K562 (cell line): ENCODE results near the gene RILP. TPM values are rescaled to one million over a fixed set of nuclear protein-coding genes. Genes with fewer than 3 reads are reported as not detected.

Source experiments
- ATAC-seq: fragments of 200-7000 bp; cut with Tn5 transposase; 3 replicates; pipeline ENCODE4 v1.9.1; 2020; ENCODE audit warnings: moderate library complexity
- BruUV-seq: library from RNA; stranded (reverse); fragments of 400-500 nt; replicated peaks from 2 replicates; lab custom pipeline; 2021; lab: Mats Ljungman, UMichigan
- CTCF ChIA-PET: fragments of 300-600 bp; formaldehyde crosslinking; extraction: SDS; loops from one replicate; lab custom pipeline; 2021; ENCODE audit warnings: low intra/inter-chr PET ratio; lab: Yijun Ruan, JAX
- POLR2A ChIA-PET: fragments of 300-600, 350-650 bp; sonication (Branson Sonifier 250); formaldehyde crosslinking; extraction: SDS; loops from one replicate; lab custom pipeline; 2021; ENCODE audit warnings: antibody characterized with exemption, inconsistent platforms; lab: Yijun Ruan, JAX
- DNase-seq, 4 experiments: peaks; one replicate each; pipeline versions ENCODE4 v3.0.0 to v3.0.0-alpha.2; 2011 to 2018; ENCODE audit warnings: low spot score in 3 of 4, mixed read lengths in 3 of 4; ENCODE audit errors: extremely low read depth in 1 of 4
- FAIRE-seq: peaks from 2 replicates; lab custom pipeline; 2011; peaks lifted over from hg19 to GRCh38; lab: Jason Lieb, UNC
- H2AFZ ChIP-seq: 2 replicates; pipeline ENCODE4 v1.6.0; 2011; ENCODE audit warnings: low read depth, low read length, control low read depth, inconsistent platforms
- H3K27ac ChIP-seq: fragments of 200-600 bp; 3 replicates; pipeline ENCODE4 v1.8.0; 2011; ENCODE audit warnings: low read depth, mild to moderate bottlenecking, control low read depth, inconsistent platforms, low read length, moderate library complexity, mixed read lengths; ENCODE audit errors: extremely low read depth
- H3K27me3 ChIP-seq, 2 experiments: fragments of 300-600 bp in 1 of 2; 2 replicates in 1 of 2; 3 replicates in 1 of 2; pipeline versions ENCODE4 v1.6.0 to v1.8.0; 2011; ENCODE audit warnings: inconsistent platforms in 2 of 2, low read length in 2 of 2, mild to moderate bottlenecking in 1 of 2, mixed read lengths in 1 of 2, moderate library complexity in 1 of 2; ENCODE audit not compliant: control insufficient read depth in 2 of 2, insufficient read depth in 2 of 2
- H3K36me3 ChIP-seq: fragments of 300-600 bp; 3 replicates; pipeline ENCODE4 v1.8.0; 2011; ENCODE audit warnings: mild to moderate bottlenecking, low read length, inconsistent platforms; ENCODE audit not compliant: control insufficient read depth, insufficient read depth
- H3K4me1 ChIP-seq, 2 experiments: fragments of 200-600 bp in 1 of 2; replicated peaks in 1 of 2; 2 replicates in 1 of 2; 3 replicates in 1 of 2; pipeline versions ENCODE4 v1.5.1 to v1.8.0; 2011; ENCODE audit warnings: inconsistent platforms in 2 of 2, low read length in 2 of 2, mild to moderate bottlenecking in 1 of 2, mixed read lengths in 1 of 2, moderate library complexity in 1 of 2; ENCODE audit not compliant: control insufficient read depth in 2 of 2, insufficient read depth in 2 of 2
- H3K4me2 ChIP-seq: 2 replicates; pipeline ENCODE4 v1.6.1; 2011; ENCODE audit warnings: low read length, control low read depth, inconsistent platforms, mixed read lengths; ENCODE audit not compliant: insufficient read depth
- H3K4me3 ChIP-seq: fragments of 200-600 bp; sonication (generic), shearing (Covaris generic); 2 replicates; pipeline ENCODE4 v1.5.1; 2016; ENCODE audit warnings: control low read depth, inconsistent platforms
- H3K79me2 ChIP-seq: fragments of 200-600 bp; 3 replicates; pipeline ENCODE4 v1.8.0; 2011; ENCODE audit warnings: low read length, inconsistent platforms; ENCODE audit not compliant: control insufficient read depth, insufficient read depth
- H3K9ac ChIP-seq, 2 experiments: 2 replicates each; pipeline versions ENCODE4 v1.6.0 to v1.6.1; 2011; ENCODE audit warnings: low read depth in 2 of 2, low read length in 2 of 2, control low read depth in 1 of 2, inconsistent platforms in 1 of 2, mild to moderate bottlenecking in 1 of 2, mixed read lengths in 1 of 2; ENCODE audit not compliant: insufficient read depth in 1 of 2
- H3K9me1 ChIP-seq: one replicate; pipeline ENCODE4 v1.6.0; 2011; ENCODE audit warnings: inconsistent platforms, mild to moderate bottlenecking, low read length, moderate library complexity; ENCODE audit not compliant: control insufficient read depth, insufficient read depth
- H3K9me3 ChIP-seq: replicated peaks from 2 replicates; pipeline ENCODE4 v1.5.1; 2011; ENCODE audit warnings: low read depth, low read length, inconsistent platforms; ENCODE audit not compliant: control insufficient read depth, insufficient read depth
- H4K20me1 ChIP-seq: replicated peaks from 2 replicates; pipeline ENCODE4 v1.6.1; 2011; ENCODE audit warnings: low read length, inconsistent platforms, mixed read lengths; ENCODE audit not compliant: control insufficient read depth, insufficient read depth
- BACH1 ChIP-seq: fragments of 200-800 bp; sonication (Bioruptor generic); IDR thresholded peaks from 2 replicates; pipeline ENCODE4 v1.6.1; 2016; ENCODE audit warnings: missing genetic modification characterization, missing compliant biosample characterization
- CBFA2T2 ChIP-seq: fragments of 450-650 bp; conservative IDR thresholded peaks from 2 replicates; pipeline ENCODE4 v1.6.1; 2017; ENCODE audit warnings: mild to moderate bottlenecking
- CBFA2T3 ChIP-seq: fragments of 450-650 bp; IDR thresholded peaks from 2 replicates; pipeline ENCODE4 v1.6.1; 2017
- EGR1 ChIP-seq: fragments of 450-650 bp; conservative IDR thresholded peaks from 2 replicates; pipeline ENCODE4 v1.6.1; 2017; ENCODE audit warnings: mild to moderate bottlenecking
- HMG20A ChIP-seq: fragments of 450-650 bp; formaldehyde crosslinking; conservative IDR thresholded peaks from 2 replicates; pipeline ENCODE4 v1.4.0; 2020; ENCODE audit warnings: mild to moderate bottlenecking, mixed read lengths
- KDM1A ChIP-seq, 2 experiments: fragments of 450-650 bp; IDR thresholded peaks; 2 replicates each; pipeline ENCODE4 v1.6.1; 2016; ENCODE audit warnings: mild to moderate bottlenecking in 2 of 2
- LCOR ChIP-seq: sonication (generic); formaldehyde crosslinking; IDR thresholded peaks from 2 replicates; pipeline ENCODE4 v1.8.0; 2022; ENCODE audit warnings: mild to moderate bottlenecking, missing genetic modification reagents
- MCM5 ChIP-seq: fragments of 450-650 bp; IDR thresholded peaks from 2 replicates; pipeline ENCODE4 v1.6.1; 2016; ENCODE audit warnings: low read depth
- TAL1 ChIP-seq: fragments of 450-650 bp; IDR thresholded peaks from 2 replicates; pipeline ENCODE4 v1.6.1; 2016; ENCODE audit warnings: mild to moderate bottlenecking
- WGBS: fragments of 100-300 bp; shearing (Covaris generic); methylation state at CpG from one replicate; pipeline ENCODE4 v1.1.6; 2016; ENCODE audit warnings: low coverage, mixed read lengths; ENCODE audit not compliant: insufficient coverage; ENCODE audit errors: missing lambda C conversion rate; 5-methylcytosine and 5-hydroxymethylcytosine counted together
- in situ Hi-C: fragments of 300-500 bp; cut with MboI; formaldehyde crosslinking; loops from 4 replicates; pipeline ENCODE4 v1.15.0; 2018; ENCODE audit warnings: inconsistent platforms, mixed read lengths
- intact Hi-C: fragments of 100-400 bp; cut with micrococcal nuclease; formaldehyde crosslinking; loops from 2 replicates; pipeline ENCODE4 v1.14.2; 2022
- polyA plus RNA-seq, 8 experiments: library from polyadenylated mRNA; depleted of rRNA in 4 of 8; stranded (reverse) in 5 of 8; unstranded in 3 of 8; fragments of >200 nt; fragmentation: Nextera tagmentation in 2 of 8; fragmentation: Illumina TruSeq in 1 of 8; extraction: Ambion mirVana in 2 of 8; extraction: Trizol in 1 of 8; gene quantifications; 2 replicates each; pipeline versions ENCODE4 v1.2.1 to v1.2.3, GENCODE V29; 2011 to 2014; ENCODE audit warnings: inconsistent platforms in 1 of 8, missing spikeins in 1 of 8
- total RNA-seq, 7 experiments: library from RNA; depleted of rRNA in 6 of 7; stranded (reverse); fragments of >200 nt in 6 of 7; fragmentation: Illumina TruSeq in 2 of 7; extraction: Trizol in 2 of 7; gene quantifications; 2 replicates each; pipeline versions ENCODE4 v1.2.1 to v1.2.3, GENCODE V29; 2011 to 2021; ENCODE audit warnings: low replicate concordance in 1 of 7

The RILP gene
- total and polyA plus RNA-seq, 9 of the 15 experiments (the other 6 are each of a cell fraction or from before 2014, with no cell fraction given): 0.75 to 54.9 (median 27.8) TPM

GRCh38 chr17:1661045-1661444 is 11.4 kb upstream of the RILP start (continued):
- TF ChIP-seq MCM5 (no peak), TAL1 (no peak)
- TF ChIP-seq, all 486 proteins: peak for 0

- Histone ChIP-seq H3K36me3 (peaks cover 90% of the 10 kb centered on the region), H3K9ac (no peak overlapping the region), H2AFZ (no peak overlapping the region), H4K20me1 (no peaks in the 10 kb centered on the region), H3K9me1 (no peaks in the 10 kb centered on the region), H3K9me3 (no peaks in the 10 kb centered on the region), H3K4me2 (no peak overlapping the region), H3K79me2 (no peaks in the 10 kb centered on the region; the same call in 2 of the 3 replicates), H3K27ac (no peak overlapping the region; the same call in 2 of the 3 replicates), H3K4me3 (no peak overlapping the region), H3K27me3 (no peaks in the 10 kb centered on the region), H3K4me1 (no peaks in the 10 kb centered on the region; a peak in 1 of 5 replicates)
- TF ChIP-seq BACH1 (no peak), EGR1 (peak; percentile 87), KDM1A (IDR thresholded peaks at IDR 0.05) (no peak), CBFA2T3 (peak; percentile 53), CBFA2T2 (0 out of 2 replicates have a peak, but pooled peaks have one; percentile 4), HMG20A (CRISPR knock-in tag) (no peak), LCOR (CRISPR knock-in tag) (no peak)
- DNase-seq: peak in 1 of 4 experiments; percentile 42
- BruUV-seq: no TSS peak
- CTCF ChIA-PET: no interaction called here
- in situ Hi-C loops: no loop called here
- FAIRE-seq: peak; percentile 65
- POLR2A ChIA-PET: interaction anchor here (1.0 to 2.3 kb wide), 3 partner anchors 9 to 46 kb away, joined by 3 to 15 read pairs (median 8); partner anchors contain the start of gene RILP
- WGBS: 74% methylated on average over 8 of the region's 9 CpGs
- intact Hi-C loops: no loop called here
- ATAC-seq: no peak
Measured at GRCh38 chr17:1658100-1658499, 8.4 kb upstream of the RILP start.
